Natural killer cell (primary cell): ENCODE measurements around the gene RBFOX1. TPM values are rescaled to one million over a fixed set of nuclear protein-coding genes. Genes with fewer than 3 reads are reported as not detected.

Experiments used
- ATAC-seq, 3 donors: fragments of 150-1000 bp in 2 of 3; fragments of 200-7000 bp in 1 of 3; cut with Tn5 transposase; 1 replicate in 1 of 3; 2 replicates in 2 of 3; pipeline ENCODE4 v1.10.0; 2021; ENCODE audit warnings: mild to moderate bottlenecking in 2 of 3, moderate library complexity in 2 of 3
- DNase-seq, 2 donors: peaks; one replicate each; pipeline versions ENCODE4 v3.0.0 to v3.0.0-alpha.2; 2013 to 2021; ENCODE audit warnings: mixed read lengths in 1 of 2
- H3K27ac ChIP-seq: one replicate; pipeline ENCODE4 v1.5.1; 2013; ENCODE audit warnings: mild to moderate bottlenecking, low read length
- H3K27me3 ChIP-seq: one replicate; pipeline ENCODE4 v1.6.1; 2013; ENCODE audit warnings: low read length; ENCODE audit not compliant: control insufficient read depth, insufficient read depth
- H3K36me3 ChIP-seq: one replicate; pipeline ENCODE4 v1.6.1; 2013; ENCODE audit warnings: low read length; ENCODE audit not compliant: control insufficient read depth, insufficient read depth
- H3K4me1 ChIP-seq: one replicate; pipeline ENCODE4 v1.6.1; 2013; ENCODE audit warnings: low read length; ENCODE audit not compliant: control insufficient read depth, insufficient read depth
- H3K4me3 ChIP-seq: one replicate; pipeline ENCODE4 v1.5.1; 2013; ENCODE audit warnings: low read length
- H3K9me3 ChIP-seq: one replicate; pipeline ENCODE4 v1.6.1; 2013; ENCODE audit warnings: low read length; ENCODE audit not compliant: control insufficient read depth, insufficient read depth
- H3K27ac Mint-ChIP-seq, 2 donors: one replicate each; pipeline ENCODE4 v1.8.0; 2022; ENCODE audit warnings: mild to moderate bottlenecking in 2 of 2, mixed read lengths in 2 of 2, moderate library complexity in 1 of 2
- H3K27me3 Mint-ChIP-seq, 2 donors: one replicate each; pipeline ENCODE4 v1.8.0; 2022; ENCODE audit warnings: low read depth in 2 of 2, mixed read lengths in 2 of 2
- H3K36me3 Mint-ChIP-seq: one replicate; pipeline ENCODE4 v1.8.0; 2022; ENCODE audit warnings: mixed read lengths
- H3K4me1 Mint-ChIP-seq, 2 donors: one replicate each; pipeline ENCODE4 v1.8.0; 2022; ENCODE audit warnings: mixed read lengths in 2 of 2
- H3K4me3 Mint-ChIP-seq: one replicate; pipeline ENCODE4 v1.8.0; 2022; ENCODE audit warnings: mild to moderate bottlenecking, moderate library complexity, mixed read lengths
- H3K9me3 Mint-ChIP-seq, 2 donors: one replicate each; pipeline ENCODE4 v1.8.0; 2022; ENCODE audit warnings: mixed read lengths in 2 of 2
- WGBS: methylation state at CpG from one replicate; pipeline ENCODE4 v1.1.7; 2013; ENCODE audit warnings: missing lambda C conversion rate; ENCODE audit not compliant: insufficient coverage; 5-methylcytosine and 5-hydroxymethylcytosine counted together
- intact Hi-C: fragments of 100-400 bp; cut with micrococcal nuclease; formaldehyde crosslinking; loops from one replicate; pipeline ENCODE4 v1.14.2; 2022
- total RNA-seq, 4 donors: library from RNA; stranded (reverse); fragments of 120-200 nt in 1 of 4; gene quantifications; one replicate each; pipeline versions ENCODE4 v1.2.3 to v1.2.4, GENCODE V29; 2013 to 2022
- TF ChIP-seq, protein P1 (sequence below): fragments of 200-600 bp; IDR thresholded peaks from one replicate; pipeline ENCODE4 v1.8.0; 2022; ENCODE audit warnings: antibody characterized with exemption

The RBFOX1 gene
- total RNA-seq, 3 donors from 2014 or later (not counting 1 experiment from before 2014, with no cell fraction given), result not detected

DNA sequence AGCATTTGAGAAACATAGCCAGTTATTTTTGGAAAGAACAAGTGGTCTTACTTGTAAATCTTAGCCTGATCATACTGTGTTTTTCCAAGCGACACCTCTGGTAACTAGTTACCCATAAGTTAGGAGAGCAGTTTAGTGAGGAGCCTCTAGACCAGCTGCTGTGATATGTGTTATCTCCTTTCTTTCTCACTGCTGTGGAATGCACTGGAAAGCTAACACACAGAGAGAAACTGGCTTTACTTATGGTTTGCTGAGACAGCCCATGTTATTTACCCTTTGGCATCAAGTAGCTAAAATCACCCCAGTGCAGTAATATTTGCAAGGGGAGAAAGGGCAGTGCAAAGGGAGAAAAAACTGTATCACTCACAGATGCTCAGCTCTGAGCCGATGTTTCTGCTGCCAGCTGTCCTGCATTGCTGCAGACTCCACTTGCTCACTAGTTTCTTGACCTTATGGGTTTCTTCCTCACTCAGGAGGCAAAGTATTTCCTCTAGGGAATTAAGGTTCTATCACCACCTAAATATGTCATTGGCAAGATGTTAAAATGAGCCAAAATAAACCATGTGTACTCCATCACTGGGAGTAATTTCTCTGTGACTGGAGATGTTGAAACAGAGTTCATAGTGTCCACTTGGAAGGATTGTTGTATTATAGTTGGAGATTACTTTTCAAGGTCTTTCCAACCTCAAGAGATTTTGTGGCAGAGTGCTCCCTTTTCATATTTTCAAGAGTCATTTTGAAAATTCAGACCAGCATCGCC, 2.3 kb downstream of the RBFOX1 start:
- Mint-ChIP-seq H3K4me3 (no peak overlapping the region), H3K9me3 (peaks cover 0 to 2% of the 10 kb centered on the region in 2 donors), H3K27me3 (no peaks in the 10 kb centered on the region), H3K27ac (no peak overlapping the region), H3K4me1 (no peaks in the 10 kb centered on the region), H3K36me3 (no peaks in the 10 kb centered on the region)
- H3K9me3 ChIP-seq, result no peaks in the 10 kb centered on the region
- whole genome bisulfite sequencing, result 76% methylated on average over 3 of the region's 3 CpGs
- no peak overlapping the region for H3K4me3 ChIP-seq
- TF ChIP-seq, protein P1, sequence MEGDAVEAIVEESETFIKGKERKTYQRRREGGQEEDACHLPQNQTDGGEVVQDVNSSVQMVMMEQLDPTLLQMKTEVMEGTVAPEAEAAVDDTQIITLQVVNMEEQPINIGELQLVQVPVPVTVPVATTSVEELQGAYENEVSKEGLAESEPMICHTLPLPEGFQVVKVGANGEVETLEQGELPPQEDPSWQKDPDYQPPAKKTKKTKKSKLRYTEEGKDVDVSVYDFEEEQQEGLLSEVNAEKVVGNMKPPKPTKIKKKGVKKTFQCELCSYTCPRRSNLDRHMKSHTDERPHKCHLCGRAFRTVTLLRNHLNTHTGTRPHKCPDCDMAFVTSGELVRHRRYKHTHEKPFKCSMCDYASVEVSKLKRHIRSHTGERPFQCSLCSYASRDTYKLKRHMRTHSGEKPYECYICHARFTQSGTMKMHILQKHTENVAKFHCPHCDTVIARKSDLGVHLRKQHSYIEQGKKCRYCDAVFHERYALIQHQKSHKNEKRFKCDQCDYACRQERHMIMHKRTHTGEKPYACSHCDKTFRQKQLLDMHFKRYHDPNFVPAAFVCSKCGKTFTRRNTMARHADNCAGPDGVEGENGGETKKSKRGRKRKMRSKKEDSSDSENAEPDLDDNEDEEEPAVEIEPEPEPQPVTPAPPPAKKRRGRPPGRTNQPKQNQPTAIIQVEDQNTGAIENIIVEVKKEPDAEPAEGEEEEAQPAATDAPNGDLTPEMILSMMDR, result no peak
- intact Hi-C loops, result no loop called here
- no peak overlapping the region for H3K27ac ChIP-seq
- H3K4me1 ChIP-seq, result no peaks in the 10 kb centered on the region
- H3K27me3 ChIP-seq, result no peaks in the 10 kb centered on the region
- ATAC-seq (no peak), DNase-seq (no peak)
- H3K36me3 ChIP-seq, result no peaks in the 10 kb centered on the region

DNA sequence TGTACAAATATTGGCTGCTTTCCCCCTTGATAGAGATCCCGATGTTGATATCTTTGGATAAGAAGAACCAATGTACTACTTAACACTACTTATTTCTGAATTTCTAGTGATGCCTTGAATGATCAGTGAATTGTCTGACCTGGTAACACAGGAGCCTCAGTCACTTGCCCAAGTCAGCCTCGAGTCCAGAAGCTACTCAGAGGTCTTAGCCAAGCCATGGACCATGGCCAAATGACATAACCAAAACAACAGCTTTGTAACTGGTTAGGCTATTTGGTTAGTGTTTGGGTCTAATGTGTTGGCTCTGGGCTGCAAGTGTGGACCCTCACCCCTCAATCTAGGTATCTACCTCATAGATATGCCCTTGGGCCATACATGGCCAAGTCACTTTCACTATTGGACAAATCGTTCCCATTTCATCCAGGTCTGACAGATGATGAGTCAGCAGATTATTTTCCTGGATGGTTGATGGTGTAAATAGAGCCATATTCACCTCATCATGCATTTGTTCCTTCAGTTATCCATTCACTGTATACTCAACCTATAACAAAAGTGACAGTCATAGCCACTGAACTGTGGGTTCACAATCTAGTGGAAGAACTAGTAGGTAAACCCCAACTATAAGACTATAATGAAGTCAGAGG, 3.5 kb downstream of the RBFOX1 start:
- Mint-ChIP-seq H3K27ac (no peak overlapping the region), H3K4me3 (no peak overlapping the region), H3K4me1 (no peaks in the 10 kb centered on the region), H3K27me3 (no peaks in the 10 kb centered on the region), H3K36me3 (no peaks in the 10 kb centered on the region), H3K9me3 (peaks cover 0 to 4% of the 10 kb centered on the region in 2 donors)
- DNase-seq (no peak), ATAC-seq (no peak)
- Histone ChIP-seq H3K36me3 (no peaks in the 10 kb centered on the region), H3K4me3 (no peak overlapping the region), H3K9me3 (no peaks in the 10 kb centered on the region), H3K27ac (no peak overlapping the region), H3K4me1 (no peaks in the 10 kb centered on the region), H3K27me3 (no peaks in the 10 kb centered on the region)
- WGBS, result 80% methylated on average over 2 of the region's 3 CpGs
- intact Hi-C loops, result no loop called here
- TF ChIP-seq, protein P1, result no peak

DNA sequence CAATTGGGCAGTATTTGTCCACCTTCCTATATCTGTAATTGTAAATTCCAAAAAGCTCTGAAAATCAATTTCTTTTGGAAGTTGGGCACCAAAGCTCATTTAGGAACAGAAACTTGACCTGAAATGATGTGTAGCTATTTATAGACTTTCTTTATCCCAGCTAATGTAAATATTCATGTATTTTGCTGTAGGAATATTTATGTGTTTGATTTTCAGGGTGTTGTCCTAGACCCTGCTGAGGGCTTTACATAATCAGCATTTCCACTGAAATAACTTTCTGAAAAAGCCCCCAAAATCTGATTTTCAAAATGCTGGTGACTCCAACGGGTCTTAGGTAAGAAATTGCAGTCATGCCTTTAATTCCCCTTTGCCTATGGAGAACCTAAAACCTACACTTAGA, 4.1 kb downstream of the RBFOX1 start:
- WGBS, result 67% methylated on average over 1 of the region's 1 CpG
- intact Hi-C loops, result no loop called here

More for the DNA sequence above, 4.1 kb downstream of the RBFOX1 start:
- H3K27me3 ChIP-seq, result no peaks in the 10 kb centered on the region
- DNase-seq (no peak), ATAC-seq (no peak)
- TF ChIP-seq, protein P1, result no peak
- H3K4me3 ChIP-seq, result no peak overlapping the region
- Mint-ChIP-seq H3K27me3 (no peaks in the 10 kb centered on the region), H3K27ac (no peak overlapping the region), H3K4me1 (no peaks in the 10 kb centered on the region), H3K36me3 (no peaks in the 10 kb centered on the region), H3K9me3 (peaks cover 2 to 4% of the 10 kb centered on the region in 2 donors), H3K4me3 (no peak overlapping the region)
- H3K36me3 ChIP-seq, result no peaks in the 10 kb centered on the region
- H3K9me3 ChIP-seq, result no peaks in the 10 kb centered on the region
- H3K27ac ChIP-seq, result no peak overlapping the region
- H3K4me1 ChIP-seq, result no peaks in the 10 kb centered on the region
